Measurements from ENCODE around the gene KANK2. TPM values are rescaled to one million over a fixed set of nuclear protein-coding genes. Genes with fewer than 3 reads are reported as not detected.
"Not testable (repeated sequence)": the region's sequence is repeated elsewhere in the genome, so short reads cannot be mapped to it uniquely, and the experiment has no call there.

Gene KANK2
- total RNA-seq, 4 donors from 2014 or later, result 41.9 to 283 (median 68.4) TPM

GRCh38 chr19:11166281-11167142 lies 30.8 kb downstream of the KANK2 start:
- TF ChIP-seq POLR2A (IDR thresholded peaks at IDR 0.05) (no peak), CTCF (IDR thresholded peaks at IDR 0.05) (no peak)
- Histone ChIP-seq H3K36me3 (peaks cover 0 to 31% (median 0%) of the 10 kb centered on the region in 3 donors), H3K27me3 (no peaks in the 10 kb centered on the region), H3K4me3 (no peak overlapping the region), H3K9me3 (no peaks in the 10 kb centered on the region), H3K27ac (peak overlapping the region; percentile 56 to 73 (median 62)), H3K4me1 (peaks cover 0 to 9% (median 0%) of the 10 kb centered on the region in 4 donors)
- no peak for DNase-seq

- no peak for TF ChIP-seq CTCF (IDR thresholded peaks at IDR 0.05)
- no peak for TF ChIP-seq POLR2A (IDR thresholded peaks at IDR 0.05)
- no peak overlapping the region for H3K4me3 ChIP-seq
- no peaks in the 10 kb centered on the region for H3K9me3 ChIP-seq
- peak overlapping the region; percentile 56 to 73 (median 62) for H3K27ac ChIP-seq
- H3K27me3 ChIP-seq, result no peaks in the 10 kb centered on the region
- peaks cover 0 to 25% (median 0%) of the 10 kb centered on the region in 3 donors for H3K36me3 ChIP-seq
- DNase-seq, result no peak
- H3K4me1 ChIP-seq, result peaks cover 0 to 9% (median 0%) of the 10 kb centered on the region in 4 donors
Measured at GRCh38 chr19:11165486-11166030, 31.8 kb downstream of the KANK2 start.

DNA sequence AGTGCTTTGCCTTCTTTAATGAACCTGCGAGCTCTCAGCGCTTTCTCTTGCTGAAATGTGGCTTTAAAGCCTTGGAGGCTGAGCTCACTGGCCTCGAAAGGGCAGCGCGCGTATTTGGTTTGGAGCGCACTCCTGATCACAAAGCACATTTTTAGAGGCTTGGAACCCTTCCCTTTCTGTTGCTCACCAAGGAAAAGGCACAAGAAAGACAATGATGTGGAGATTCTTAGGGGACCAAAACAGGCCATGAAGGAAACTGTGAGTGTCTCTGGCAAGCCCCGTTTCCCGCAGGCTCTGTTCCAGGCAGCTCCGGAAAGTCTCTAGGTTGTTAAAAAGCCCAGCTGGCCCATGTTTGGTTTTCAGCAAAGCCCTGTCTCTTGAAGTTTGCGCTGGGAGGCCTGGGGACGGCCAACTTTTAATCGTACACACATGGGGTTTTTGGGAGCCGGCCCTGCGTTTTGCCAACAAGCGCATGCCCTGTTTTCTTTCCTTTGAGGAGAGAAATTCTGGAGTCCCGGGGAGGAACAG lies 32.4 kb downstream of the KANK2 start:
- DNase-seq, result peak in 1 of 3 donors; percentile 79
- Histone ChIP-seq H3K4me1 (peaks cover 0 to 9% (median 0%) of the 10 kb centered on the region in 4 donors), H3K36me3 (peaks cover 0 to 19% (median 0%) of the 10 kb centered on the region in 3 donors), H3K27ac (peak overlapping the region; percentile 56 to 73 (median 62)), H3K9me3 (no peaks in the 10 kb centered on the region), H3K27me3 (no peaks in the 10 kb centered on the region), H3K4me3 (no peak overlapping the region)
- TF ChIP-seq POLR2A (IDR thresholded peaks at IDR 0.05), result no peak
- TF ChIP-seq CTCF (IDR thresholded peaks at IDR 0.05), result no peak

GRCh38 chr19:11164296-11164695 lies 33.0 kb downstream of the KANK2 start:
- H3K4me3 ChIP-seq, result no peak overlapping the region
- peak overlapping the region; percentile 11 to 73 (median 60) for H3K27ac ChIP-seq
- DNase-seq, result no peak
- peaks cover 0 to 12% (median 0%) of the 10 kb centered on the region in 3 donors for H3K36me3 ChIP-seq
- H3K27me3 ChIP-seq, result no peaks in the 10 kb centered on the region
- TF ChIP-seq CTCF (IDR thresholded peaks at IDR 0.05), result no peak
- H3K4me1 ChIP-seq, result peaks cover 0 to 9% (median 0%) of the 10 kb centered on the region in 4 donors
- no peaks in the 10 kb centered on the region for H3K9me3 ChIP-seq

DNA sequence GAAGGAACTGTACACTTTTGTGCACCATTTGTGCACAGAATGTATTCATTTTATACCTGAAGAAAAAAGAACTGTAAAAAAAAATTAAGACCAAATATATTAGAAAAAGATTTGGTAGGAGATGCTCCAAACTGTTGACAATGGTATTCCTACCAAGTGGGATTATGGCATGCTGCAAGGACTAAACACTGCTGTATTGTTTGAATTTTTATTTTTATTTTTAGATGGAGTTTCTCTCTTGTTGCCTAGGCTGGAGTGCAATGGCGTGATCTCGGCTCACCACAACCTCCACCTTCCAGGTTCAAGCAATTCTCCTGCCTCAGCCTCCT lies 36.9 kb downstream of the KANK2 start:
- H3K27me3 ChIP-seq, H3K36me3 ChIP-seq, DNase-seq, H3K9me3 ChIP-seq, H3K4me3 ChIP-seq: not testable (repeated sequence)
- H3K4me1 ChIP-seq, result peaks cover 0 to 10% (median 1%) of the 10 kb centered on the region in 4 donors
- peak overlapping the region in 3 of 4 donors; percentile 11 to 79 (median 19) for H3K27ac ChIP-seq

Data from Peyer's patch (tissue), 4 donors.